ENCODE results near the gene VEZT. TPM values are rescaled to one million over a fixed set of nuclear protein-coding genes. Genes with fewer than 3 reads are reported as not detected.

The VEZT gene
- total RNA-seq, 2 donors from 2014 or later: 46.4 to 54.9 TPM

DNA sequence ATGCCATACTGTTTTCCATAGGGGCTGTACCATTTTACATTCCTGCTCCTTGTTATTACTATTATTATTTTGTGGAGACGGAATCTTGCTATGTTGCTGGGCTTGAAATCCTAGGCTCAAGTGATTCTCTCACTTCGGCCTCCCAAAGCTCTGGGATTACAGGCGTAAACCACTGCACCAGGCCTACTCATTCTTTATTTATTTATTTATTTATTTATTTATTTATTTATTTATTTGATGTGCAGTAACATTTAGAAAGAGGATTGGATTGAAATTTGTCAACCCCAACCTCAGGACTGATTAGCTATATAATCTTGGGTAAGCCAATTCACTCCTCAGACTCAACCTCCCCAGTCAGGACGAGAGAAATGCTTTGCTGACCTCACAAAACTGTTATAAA, 107.9 kb downstream of the VEZT start:
- H3K27me3 Mint-ChIP-seq: peaks cover 10% of the 10 kb centered on the region
- no peaks in the 10 kb centered on the region for H3K36me3 Mint-ChIP-seq (ENCODE audit: low read depth)
- H3K9me3 ChIP-seq (ENCODE audit: control insufficient read depth, low read length, poor library complexity, severe bottlenecking): no peaks in the 10 kb centered on the region
- no peaks in the 10 kb centered on the region for H3K4me1 Mint-ChIP-seq
- no peak overlapping the region for H3K27ac Mint-ChIP-seq
- no peak for ATAC-seq
- DNase-seq: no peak
- no peak overlapping the region for H3K4me3 Mint-ChIP-seq

DNA sequence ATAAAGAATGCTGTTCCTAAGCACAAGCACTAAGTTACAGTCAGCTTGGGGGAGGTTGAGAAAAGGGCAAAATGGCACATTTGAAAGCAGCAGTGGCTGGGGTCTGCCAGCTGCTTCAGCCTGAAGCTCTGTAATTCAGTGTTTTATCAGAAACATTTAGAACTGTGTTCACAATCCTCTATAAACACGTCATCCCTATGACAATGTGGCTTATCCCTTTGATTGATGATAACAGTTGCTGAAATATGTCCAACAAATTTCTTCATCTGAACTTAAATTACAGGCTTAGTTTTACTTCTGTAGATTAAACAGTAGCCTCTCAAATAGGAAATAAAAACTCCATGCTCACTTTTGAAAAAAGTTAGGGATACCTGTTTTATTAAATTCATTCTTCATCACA, 108.8 kb downstream of the VEZT start:
- H3K27me3 Mint-ChIP-seq: peaks cover 10% of the 10 kb centered on the region
- DNase-seq: no peak

DNA sequence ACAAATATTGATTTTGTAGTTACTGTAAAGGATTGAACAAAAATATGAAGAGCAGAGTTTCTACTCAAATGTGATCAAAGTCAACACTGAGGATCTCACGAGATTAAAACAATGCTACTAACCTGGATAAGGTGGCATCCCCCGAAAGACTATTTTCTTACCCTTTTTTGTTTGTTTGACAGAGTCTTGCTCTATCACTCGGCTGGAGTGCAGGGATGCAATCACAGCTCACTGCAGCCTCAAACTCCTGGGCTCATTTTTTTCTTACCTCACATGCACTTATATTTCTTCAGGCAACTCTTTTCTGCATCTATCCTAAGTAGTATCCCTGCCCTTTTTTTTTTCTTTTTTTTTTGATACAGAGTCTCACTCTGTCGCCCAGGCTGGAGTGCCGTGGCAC, 109.2 kb downstream of the VEZT start:
- H3K27me3 Mint-ChIP-seq: peaks cover 10% of the 10 kb centered on the region
- no peak overlapping the region for H3K27ac Mint-ChIP-seq
- H3K4me1 Mint-ChIP-seq: no peaks in the 10 kb centered on the region
- no peak overlapping the region for H3K4me3 Mint-ChIP-seq
- ATAC-seq (no peak), DNase-seq (no peak)
- H3K9me3 ChIP-seq (ENCODE audit: control insufficient read depth, low read length, poor library complexity, severe bottlenecking): no peaks in the 10 kb centered on the region
- no peaks in the 10 kb centered on the region for H3K36me3 Mint-ChIP-seq (ENCODE audit: low read depth)

More for the DNA sequence above, 108.8 kb downstream of the VEZT start:
- Mint-ChIP-seq H3K4me1 (no peaks in the 10 kb centered on the region), H3K4me3 (no peak overlapping the region), H3K27ac (no peak overlapping the region), H3K36me3 (ENCODE audit: low read depth) (no peaks in the 10 kb centered on the region)
- no peak for ATAC-seq
- no peaks in the 10 kb centered on the region for H3K9me3 ChIP-seq (ENCODE audit: control insufficient read depth, low read length, poor library complexity, severe bottlenecking)

DNA sequence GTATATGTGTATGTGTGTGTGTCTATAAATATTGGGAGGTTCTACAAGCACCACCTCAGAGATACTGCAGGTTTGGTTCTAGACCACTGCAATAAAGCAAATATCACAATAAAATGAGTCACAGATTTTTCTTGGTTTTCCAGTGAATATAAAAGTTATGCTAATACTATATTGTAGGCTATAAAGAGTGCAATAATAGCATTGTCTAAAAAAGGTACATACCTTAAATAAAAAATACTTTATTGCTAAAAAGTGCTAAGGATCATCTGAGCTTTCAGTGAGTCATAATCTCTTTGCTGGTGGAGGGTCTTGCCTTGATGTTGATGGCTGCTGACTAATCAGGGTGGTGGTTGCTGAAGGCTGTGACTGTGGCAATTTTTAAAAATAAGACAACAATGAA, 111.1 kb downstream of the VEZT start:
- no peak for ATAC-seq
- Mint-ChIP-seq H3K4me1 (no peaks in the 10 kb centered on the region), H3K27ac (no peak overlapping the region), H3K36me3 (ENCODE audit: low read depth) (no peaks in the 10 kb centered on the region), H3K4me3 (no peak overlapping the region), H3K27me3 (peaks cover 5% of the 10 kb centered on the region)
- no peak for DNase-seq
- no peaks in the 10 kb centered on the region for H3K9me3 ChIP-seq (ENCODE audit: control insufficient read depth, low read length, poor library complexity, severe bottlenecking)

DNA sequence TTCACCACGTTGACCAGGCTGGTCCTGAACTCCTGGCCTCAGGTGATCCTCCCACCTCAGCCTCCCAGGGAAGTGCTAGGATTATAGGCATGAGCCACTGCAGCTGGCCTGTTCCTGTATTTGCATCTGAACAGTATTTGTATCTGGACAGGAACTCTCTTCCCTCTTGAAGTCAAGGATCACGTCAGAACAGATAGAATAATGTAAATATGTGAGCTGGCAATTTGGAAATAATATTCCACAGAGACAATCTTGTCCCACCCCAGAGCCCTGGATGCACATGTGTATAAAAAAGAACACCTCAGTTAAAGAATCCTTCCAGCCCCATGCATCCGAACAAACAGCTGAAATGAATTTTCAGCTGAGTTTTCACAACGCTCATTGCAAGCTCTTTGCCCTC, 118.3 kb downstream of the VEZT start:
- Mint-ChIP-seq H3K27ac (no peak overlapping the region), H3K27me3 (no peaks in the 10 kb centered on the region), H3K4me3 (no peak overlapping the region), H3K4me1 (no peaks in the 10 kb centered on the region), H3K36me3 (ENCODE audit: low read depth) (no peaks in the 10 kb centered on the region)
- H3K9me3 ChIP-seq (ENCODE audit: control insufficient read depth, low read length, poor library complexity, severe bottlenecking): no peaks in the 10 kb centered on the region
- ATAC-seq (no peak), DNase-seq (no peak)

DNA sequence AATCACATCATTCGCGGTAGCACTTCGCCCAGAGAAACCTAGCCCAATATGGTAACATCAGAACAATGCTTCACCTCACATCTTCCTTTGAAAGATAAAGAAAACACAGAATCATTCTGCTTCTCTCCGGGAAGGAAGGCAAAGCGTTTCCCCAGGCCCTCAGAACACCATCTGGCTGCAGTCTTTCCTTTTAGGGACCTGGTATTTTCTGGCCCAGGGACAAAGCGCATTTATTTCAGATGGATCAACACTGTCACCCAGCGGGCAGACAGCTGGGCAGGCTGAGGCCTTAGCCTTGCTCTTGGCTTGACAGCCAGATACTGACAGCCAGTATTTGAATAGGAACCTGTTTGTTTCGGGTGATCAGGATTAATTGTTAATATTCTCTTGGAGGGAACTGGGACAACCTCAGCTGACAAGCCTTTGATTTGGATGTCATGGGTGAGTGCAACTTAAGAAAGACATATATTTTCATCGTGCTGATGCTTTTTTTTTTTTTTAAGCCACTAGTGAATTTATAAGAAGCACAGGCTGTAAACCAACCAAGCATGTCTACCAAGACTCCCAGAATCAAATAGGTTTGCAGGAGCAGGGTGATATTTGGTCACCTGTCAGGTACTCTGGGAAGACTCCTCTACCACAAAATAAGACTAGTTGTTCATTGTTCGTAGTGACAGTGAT, 118.9 kb downstream of the VEZT start:
- Mint-ChIP-seq H3K27me3 (no peaks in the 10 kb centered on the region), H3K4me1 (no peaks in the 10 kb centered on the region), H3K27ac (no peak overlapping the region), H3K36me3 (ENCODE audit: low read depth) (no peaks in the 10 kb centered on the region), H3K4me3 (no peak overlapping the region)
- no peaks in the 10 kb centered on the region for H3K9me3 ChIP-seq (ENCODE audit: control insufficient read depth, low read length, poor library complexity, severe bottlenecking)
- DNase-seq: no peak
- no peak for ATAC-seq

DNA sequence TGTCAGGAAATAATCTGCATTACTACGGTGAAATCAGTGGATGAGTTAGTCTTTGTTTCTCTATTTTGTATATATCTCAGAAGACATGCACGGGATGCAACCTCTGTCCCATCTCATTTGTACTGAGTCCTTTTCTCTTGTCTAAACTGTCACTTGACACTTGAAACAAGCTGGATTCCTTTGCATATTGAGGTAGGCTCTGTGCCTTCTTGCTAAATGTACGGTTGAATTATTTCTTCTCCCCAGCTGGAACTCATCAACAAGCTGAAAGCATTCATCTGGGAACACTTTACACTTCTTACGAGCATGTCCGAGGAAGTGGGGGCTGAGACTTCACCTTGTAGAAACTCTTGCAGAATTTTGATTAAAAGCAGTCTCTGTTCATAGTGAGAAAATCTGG, 119.5 kb downstream of the VEZT start:
- Mint-ChIP-seq H3K27me3 (no peaks in the 10 kb centered on the region), H3K36me3 (ENCODE audit: low read depth) (no peaks in the 10 kb centered on the region), H3K4me1 (no peaks in the 10 kb centered on the region), H3K27ac (no peak overlapping the region), H3K4me3 (no peak overlapping the region)
- H3K9me3 ChIP-seq (ENCODE audit: control insufficient read depth, low read length, poor library complexity, severe bottlenecking): no peaks in the 10 kb centered on the region
- ATAC-seq: no peak
- no peak for DNase-seq

DNA sequence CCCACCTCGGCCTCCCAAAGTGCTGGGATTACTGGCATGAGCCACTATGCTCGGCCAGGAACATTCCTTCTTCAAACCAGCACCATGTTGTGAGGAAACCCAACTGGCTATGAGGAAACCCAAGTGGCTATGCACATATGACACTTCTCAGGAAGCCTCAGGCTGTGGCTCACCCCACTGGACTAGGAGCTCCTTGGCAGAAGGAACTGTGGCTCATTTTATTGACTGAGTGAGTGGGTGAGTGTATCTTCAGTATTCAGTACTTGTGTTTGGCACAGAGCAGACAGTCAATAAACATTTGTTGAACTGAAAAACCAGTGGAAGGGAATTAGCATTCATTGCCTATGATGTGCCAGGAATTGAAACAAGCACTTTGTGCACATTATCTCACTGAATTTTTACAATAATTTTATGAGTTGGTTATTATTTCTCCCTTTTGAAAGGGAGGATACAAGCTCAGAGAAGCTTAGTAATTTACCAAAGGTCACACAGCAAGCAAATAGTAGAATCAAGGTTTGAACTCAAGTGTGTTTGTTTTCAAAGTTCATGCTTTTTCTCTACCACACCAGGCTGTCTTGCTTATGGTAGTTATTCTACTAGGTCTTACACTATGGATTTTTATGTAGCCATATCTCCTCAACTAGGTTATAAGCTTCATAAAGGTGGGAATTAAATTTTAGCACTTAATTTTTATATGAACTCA, 121.6 kb downstream of the VEZT start:
- H3K27ac Mint-ChIP-seq: no peak overlapping the region
- H3K36me3 Mint-ChIP-seq (ENCODE audit: low read depth): no peaks in the 10 kb centered on the region
- H3K9me3 ChIP-seq (ENCODE audit: control insufficient read depth, low read length, poor library complexity, severe bottlenecking): no peaks in the 10 kb centered on the region
- no peak overlapping the region for H3K4me3 Mint-ChIP-seq
- no peaks in the 10 kb centered on the region for H3K27me3 Mint-ChIP-seq
- DNase-seq: no peak
- H3K4me1 Mint-ChIP-seq: no peaks in the 10 kb centered on the region
- no peak for ATAC-seq

DNA sequence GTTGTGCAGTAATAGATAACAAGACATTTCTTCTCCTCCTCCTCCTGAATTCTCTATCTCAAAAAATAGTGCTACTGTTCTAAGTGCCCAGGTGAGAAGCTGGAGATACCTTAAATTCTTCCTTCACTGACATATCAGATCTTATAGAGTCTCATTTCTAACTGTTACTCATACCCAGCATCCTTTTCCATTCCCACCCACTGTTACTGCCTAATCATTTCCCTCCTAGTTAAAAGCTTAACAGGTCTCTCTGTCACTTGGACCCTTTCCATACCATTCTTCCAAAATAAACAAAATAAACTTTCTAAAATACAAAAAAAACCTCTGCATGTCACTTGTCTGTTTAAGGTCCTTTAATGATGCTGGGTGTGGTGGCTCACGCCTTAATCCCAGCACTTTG, 124.4 kb downstream of the VEZT start:
- DNase-seq (no peak), ATAC-seq (no peak)
- H3K27ac Mint-ChIP-seq: no peak overlapping the region

DNA sequence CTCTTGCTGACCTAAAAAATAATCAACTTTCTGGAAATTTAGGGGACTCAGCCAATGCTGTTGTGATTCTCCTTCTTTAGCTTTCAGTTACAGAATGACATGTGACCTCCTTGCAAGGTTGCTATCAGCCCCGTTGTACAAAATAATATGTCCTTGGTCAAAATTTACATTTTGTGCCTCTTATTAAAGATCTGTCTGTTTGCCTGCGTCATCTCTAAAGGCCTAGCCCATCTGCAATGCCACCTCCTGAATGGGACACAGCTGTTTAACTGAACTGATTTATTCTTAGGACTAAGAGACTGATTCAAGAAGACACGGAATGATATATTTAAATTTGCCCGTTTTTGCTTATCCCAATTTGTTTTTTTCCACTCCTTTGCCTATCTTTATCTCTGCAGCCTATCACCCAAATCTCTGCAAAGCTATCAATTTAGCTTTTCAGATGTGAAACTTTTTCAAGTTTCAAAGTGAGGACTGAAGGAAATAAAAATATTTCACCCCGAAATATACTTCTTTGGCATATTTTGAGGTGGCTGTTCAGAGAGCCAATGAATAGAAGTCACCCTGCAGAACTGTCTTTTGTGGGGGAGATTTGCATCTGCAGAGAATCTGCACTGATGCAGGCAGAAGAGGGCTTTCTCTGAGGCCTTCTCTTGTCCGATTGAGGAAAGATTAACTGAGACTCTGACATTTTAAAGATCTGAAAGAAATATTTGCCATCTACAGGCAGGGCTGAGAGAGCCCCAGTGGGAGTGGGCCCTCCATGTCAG, 126.0 kb downstream of the VEZT start:
- no peak for ATAC-seq
- H3K9me3 ChIP-seq (ENCODE audit: control insufficient read depth, low read length, poor library complexity, severe bottlenecking): no peaks in the 10 kb centered on the region
- no peaks in the 10 kb centered on the region for H3K27me3 Mint-ChIP-seq
- no peak overlapping the region for H3K4me3 Mint-ChIP-seq
- DNase-seq: no peak
- no peaks in the 10 kb centered on the region for H3K36me3 Mint-ChIP-seq (ENCODE audit: low read depth)
- H3K4me1 Mint-ChIP-seq: no peaks in the 10 kb centered on the region
- H3K27ac Mint-ChIP-seq: no peak overlapping the region

More for the DNA sequence above, 124.4 kb downstream of the VEZT start:
- H3K9me3 ChIP-seq (ENCODE audit: control insufficient read depth, low read length, poor library complexity, severe bottlenecking): no peaks in the 10 kb centered on the region
- H3K4me1 Mint-ChIP-seq: no peaks in the 10 kb centered on the region
- H3K27me3 Mint-ChIP-seq: no peaks in the 10 kb centered on the region
- no peak overlapping the region for H3K4me3 Mint-ChIP-seq
- no peaks in the 10 kb centered on the region for H3K36me3 Mint-ChIP-seq (ENCODE audit: low read depth)

DNA sequence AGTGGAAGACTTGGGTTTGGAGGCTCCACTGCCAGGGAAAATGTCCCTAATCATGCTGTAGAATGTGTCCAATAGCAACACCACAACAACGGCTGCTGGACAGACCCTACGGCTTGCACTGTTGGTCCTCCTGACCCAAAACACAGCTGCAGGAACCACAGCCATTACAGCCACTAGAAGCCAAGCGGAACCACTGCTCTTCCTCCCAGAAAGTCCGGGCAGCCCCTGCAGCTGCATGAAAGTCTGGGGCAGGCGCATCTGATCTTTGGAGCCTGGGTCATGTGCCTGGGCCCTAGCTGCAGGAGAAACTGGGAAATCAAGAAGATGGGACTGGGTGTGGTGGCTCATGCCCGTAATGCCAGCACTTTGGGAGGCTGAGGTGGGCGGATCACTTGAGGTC, 131.7 kb downstream of the VEZT start:
- no peak for DNase-seq
- no peak for ATAC-seq
- no peaks in the 10 kb centered on the region for H3K36me3 Mint-ChIP-seq (ENCODE audit: low read depth)
- no peak overlapping the region for H3K4me3 Mint-ChIP-seq
- H3K27ac Mint-ChIP-seq: no peak overlapping the region
- H3K9me3 ChIP-seq (ENCODE audit: control insufficient read depth, low read length, poor library complexity, severe bottlenecking): no peaks in the 10 kb centered on the region
- peaks cover 8% of the 10 kb centered on the region for H3K27me3 Mint-ChIP-seq
- H3K4me1 Mint-ChIP-seq: peaks cover 3% of the 10 kb centered on the region

DNA sequence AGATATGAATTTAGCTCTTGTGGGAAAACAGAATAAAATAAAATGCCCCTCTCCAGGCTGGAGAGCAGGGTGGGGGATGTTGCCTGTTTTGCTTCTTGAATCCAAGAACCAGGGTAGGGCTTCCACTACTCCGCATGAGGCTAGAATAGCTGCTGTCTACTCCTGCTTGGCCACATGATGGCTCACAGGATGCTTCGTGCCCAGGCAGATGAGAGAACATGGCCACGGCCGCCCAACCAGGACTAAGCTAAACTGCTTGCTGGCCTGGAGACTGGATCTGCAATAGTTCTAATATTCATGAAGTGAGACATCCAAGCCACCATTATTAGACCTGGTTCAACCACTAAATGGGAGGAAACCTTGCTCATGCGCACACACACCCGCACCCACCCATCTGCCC, 134.1 kb downstream of the VEZT start:
- DNase-seq: no peak
- no peak for ATAC-seq
- Mint-ChIP-seq H3K36me3 (ENCODE audit: low read depth) (no peaks in the 10 kb centered on the region), H3K27ac (no peak overlapping the region), H3K4me1 (peaks cover 3% of the 10 kb centered on the region), H3K27me3 (peaks cover 8% of the 10 kb centered on the region), H3K4me3 (no peak overlapping the region)
- no peaks in the 10 kb centered on the region for H3K9me3 ChIP-seq (ENCODE audit: control insufficient read depth, low read length, poor library complexity, severe bottlenecking)
